GM12878 (cell line): ENCODE data around the gene SLC25A41. TPM values are rescaled to one million over a fixed set of nuclear protein-coding genes. Genes with fewer than 3 reads are reported as not detected.

Source experiments
- ATAC-seq: fragments of 200-7000 bp; cut with Tn5 transposase; 3 replicates; pipeline ENCODE4 v1.9.1; 2020; ENCODE audit warnings: mild to moderate bottlenecking, moderate library complexity
- BruUV-seq: library from RNA; stranded (reverse); fragments of 400-500 nt; replicated peaks from 2 replicates; lab custom pipeline; 2021; lab: Mats Ljungman, UMichigan
- CTCF ChIA-PET: fragments of 300-600 bp; sonication (Branson Sonifier 250); formaldehyde crosslinking; extraction: SDS; loops from one replicate; lab custom pipeline; 2021; ENCODE audit warnings: inconsistent platforms; lab: Yijun Ruan, JAX
- POLR2A ChIA-PET: fragments of 350-600 bp; formaldehyde crosslinking; extraction: SDS; loops from one replicate; lab custom pipeline; 2021; ENCODE audit warnings: inconsistent platforms; lab: Charles Lee
- RAD21 ChIA-PET: fragments of 300-600 bp; sonication (Branson Sonifier 250); formaldehyde crosslinking; loops from one replicate; lab custom pipeline; 2023; ENCODE audit warnings: antibody characterized with exemption; ENCODE audit not compliant: unreplicated experiment; lab: Charles Lee
- SMC1A ChIA-PET: fragments of 300-600 bp; sonication (Branson Sonifier 250); formaldehyde crosslinking; loops from one replicate; lab custom pipeline; 2023; ENCODE audit not compliant: unreplicated experiment, uncharacterized antibody; lab: Charles Lee
- DNase-seq: peaks from one replicate; pipeline ENCODE4 v3.0.0-alpha.2; 2011; ENCODE audit warnings: low read depth, low spot score
- FAIRE-seq: peaks from 3 replicates; lab custom pipeline; 2011; peaks lifted over from hg19 to GRCh38; lab: Jason Lieb, UNC
- H2AFZ ChIP-seq: 2 replicates; pipeline ENCODE4 v1.6.0; 2011; ENCODE audit warnings: low read depth, low read length, control low read depth; ENCODE audit not compliant: control insufficient read depth
- H3K27ac ChIP-seq: 2 replicates; pipeline ENCODE4 v1.5.1; 2011; ENCODE audit warnings: control low read depth; ENCODE audit not compliant: control insufficient read depth, insufficient read depth
- H3K27me3 ChIP-seq, 2 experiments: replicated peaks in 1 of 2; 2 replicates each; pipeline versions ENCODE4 v1.6.0 to v1.6.1; 2011; ENCODE audit warnings: low read length in 1 of 2; ENCODE audit not compliant: control insufficient read depth in 2 of 2, insufficient read depth in 2 of 2
- H3K36me3 ChIP-seq, 2 experiments: 2 replicates each; pipeline ENCODE4 v1.5.1; 2011; ENCODE audit warnings: low read length in 1 of 2; ENCODE audit not compliant: control insufficient read depth in 2 of 2, insufficient read depth in 2 of 2
- H3K4me1 ChIP-seq: 2 replicates; pipeline ENCODE4 v1.6.1; 2011; ENCODE audit warnings: mild to moderate bottlenecking, low read length, moderate library complexity, mixed read lengths; ENCODE audit not compliant: control insufficient read depth, insufficient read depth
- H3K4me2 ChIP-seq: 2 replicates; pipeline ENCODE4 v1.6.0; 2011; ENCODE audit warnings: control low read depth; ENCODE audit not compliant: control insufficient read depth, insufficient read depth
- H3K4me3 ChIP-seq: fragments of 200-600 bp; sonication (generic); 2 replicates; pipeline ENCODE4 v1.5.1; 2016
- H3K79me2 ChIP-seq: 2 replicates; pipeline ENCODE4 v1.6.0; 2011; ENCODE audit warnings: low read length; ENCODE audit not compliant: control insufficient read depth, insufficient read depth
- H3K9ac ChIP-seq: 2 replicates; pipeline ENCODE4 v1.8.0; 2011; ENCODE audit warnings: low read length, control low read depth, mixed read lengths; ENCODE audit not compliant: control insufficient read depth, insufficient read depth
- H3K9me3 ChIP-seq: replicated peaks from 3 replicates; pipeline ENCODE4 v1.5.1; 2011; ENCODE audit warnings: mild to moderate bottlenecking, low read length; ENCODE audit not compliant: control insufficient read depth, insufficient read depth
- H4K20me1 ChIP-seq: 2 replicates; pipeline ENCODE4 v1.6.0; 2011; ENCODE audit not compliant: control insufficient read depth, insufficient read depth
- CREM ChIP-seq: IDR thresholded peaks from 2 replicates; pipeline ENCODE4 v1.6.1; 2014; ENCODE audit warnings: antibody characterized with exemption, low read depth
- NBN ChIP-seq: fragments of 450-650 bp; IDR thresholded peaks from 2 replicates; pipeline ENCODE4 v1.6.1; 2016
- SP1 ChIP-seq: IDR thresholded peaks from one replicate; pipeline ENCODE4 v1.6.1; 2011; ENCODE audit warnings: low read depth, low read length
- SREBF1 ChIP-seq: IDR thresholded peaks from 2 replicates; pipeline ENCODE4 v1.6.1; 2012; ENCODE audit warnings: mild to moderate bottlenecking, low read length
- SREBF2 ChIP-seq: IDR thresholded peaks from 2 replicates; pipeline ENCODE4 v1.6.1; 2012; ENCODE audit warnings: mild to moderate bottlenecking, low read length
- STAT3 ChIP-seq: IDR thresholded peaks from 2 replicates; pipeline ENCODE4 v1.6.1; 2011; ENCODE audit warnings: low read depth, low read length, improper control_type of control experiment
- TBL1XR1 ChIP-seq: IDR thresholded peaks from 2 replicates; pipeline ENCODE4 v1.6.1; 2012; ENCODE audit warnings: low read depth, low read length, improper control_type of control experiment
- ZBED1 ChIP-seq: IDR thresholded peaks from 2 replicates; pipeline ENCODE4 v1.6.1; 2016; ENCODE audit warnings: borderline replicate concordance
- whole genome bisulfite sequencing: methylation state at CpG from one replicate; pipeline ENCODE4 v1.1.6; 2016; ENCODE audit warnings: low lambda C conversion rate; ENCODE audit not compliant: insufficient replicate concordance, insufficient coverage; ENCODE audit errors: missing lambda C conversion rate; 5-methylcytosine and 5-hydroxymethylcytosine counted together
- in situ Hi-C: fragments of 300-500 bp; cut with MboI; formaldehyde crosslinking; loops from 9 replicates; pipeline ENCODE4 v1.14.3; 2018; ENCODE audit warnings: mixed read lengths
- intact Hi-C: fragments of 100-400 bp; cut with micrococcal nuclease; formaldehyde crosslinking; loops from one replicate; pipeline ENCODE4 v1.14.2; 2022; ENCODE audit not compliant: unreplicated experiment
- polyA plus RNA-seq, 11 experiments: library from polyadenylated mRNA; depleted of rRNA in 4 of 11; unstranded in 6 of 11; stranded (reverse) in 5 of 11; fragments of >200 nt; fragmentation: Nextera tagmentation in 4 of 11; fragmentation: Illumina TruSeq in 1 of 11; extraction: Ambion mirVana in 4 of 11; extraction: Trizol in 1 of 11; gene quantifications; 1 replicate in 1 of 11; 2 replicates in 10 of 11; pipeline versions ENCODE4 v1.2.1 to v1.2.3, GENCODE V29; 2011 to 2016; ENCODE audit warnings: inconsistent platforms in 2 of 11, missing spikeins in 2 of 11, low read depth in 1 of 11
- total RNA-seq, 4 experiments: library from RNA; depleted of rRNA in 3 of 4; stranded (reverse); fragments of >200 nt in 3 of 4; fragmentation: Illumina TruSeq in 1 of 4; extraction: Trizol in 1 of 4; gene quantifications; 2 replicates each; pipeline versions ENCODE4 v1.2.1 to v1.2.3, GENCODE V29; 2013 to 2021

Gene SLC25A41
- total and polyA plus RNA-seq, 10 of the 15 experiments (the other 5 are each of a cell fraction or from before 2014, with no cell fraction given): 0.23 to 1.2 (median 0.43) TPM; not detected in 2

DNA sequence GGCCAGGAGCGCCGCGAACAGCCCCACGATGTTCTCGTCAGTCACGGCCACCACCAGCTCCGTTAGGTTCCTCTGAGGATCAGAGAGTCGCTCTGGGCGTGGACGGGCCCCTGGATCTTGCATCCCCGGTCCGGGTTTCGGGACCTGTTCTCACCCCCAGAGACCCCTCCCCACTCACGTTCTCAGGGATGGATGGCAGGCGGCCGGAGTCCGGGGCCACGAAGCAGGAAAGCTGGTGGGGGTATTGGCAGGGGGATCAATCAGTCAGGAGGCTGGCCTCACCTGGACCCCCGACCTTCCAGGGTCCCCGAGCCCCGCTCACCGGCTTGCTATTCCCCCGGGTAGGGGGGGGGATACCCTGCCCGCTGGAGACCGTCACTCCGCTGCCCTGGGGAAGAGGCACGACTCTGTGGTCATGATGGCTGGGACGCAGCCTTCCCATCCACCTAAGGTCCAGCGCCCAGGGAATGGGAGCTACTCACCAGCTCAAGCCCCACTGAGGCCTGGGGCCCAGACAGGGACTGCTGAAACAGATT, 43.4 kb upstream of the SLC25A41 start:
- CTCF ChIA-PET: no interaction called here
- no peak overlapping the region for H2AFZ ChIP-seq
- H3K36me3 ChIP-seq: peaks cover 8 to 17% of the 10 kb centered on the region in 2 experiments; a peak in 3 of 4 replicates
- peaks cover 14% of the 10 kb centered on the region for H3K79me2 ChIP-seq
- POLR2A ChIA-PET: interaction anchor here (0.6 to 1.4 kb wide), 3 partner anchors 52 to 416 kb away, joined by 3 to 4 read pairs (median 3); partner anchors contain the start of gene KHSRP
- H3K4me1 ChIP-seq: peaks cover 6% of the 10 kb centered on the region; the same call in 1 of the 2 replicates
- ATAC-seq (no peak), DNase-seq (no peak), FAIRE-seq (no peak)
- in situ Hi-C loops: no loop called here
- SMC1A ChIA-PET: no interaction called here
- TF ChIP-seq TBL1XR1: no peak
- no peak for TF ChIP-seq CREM
- TF ChIP-seq SREBF2: no peak
- TF ChIP-seq ZBED1: no peak
- no peak for TF ChIP-seq NBN
- TF ChIP-seq STAT3: no peak
- no peak overlapping the region for H3K27ac ChIP-seq
- no peak overlapping the region for H3K4me2 ChIP-seq
- no peak overlapping the region for H3K9ac ChIP-seq
- WGBS: 100% methylated on average over 25 of the region's 29 CpGs
- no peaks in the 10 kb centered on the region; the same call in 2 of the 3 replicates for H3K9me3 ChIP-seq
- no peaks in the 10 kb centered on the region for H3K27me3 ChIP-seq
- H3K4me3 ChIP-seq: no peak overlapping the region
- intact Hi-C loops: no loop called here
- no peaks in the 10 kb centered on the region for H4K20me1 ChIP-seq
- BruUV-seq: no TSS peak
- RAD21 ChIA-PET: no interaction called here

DNA sequence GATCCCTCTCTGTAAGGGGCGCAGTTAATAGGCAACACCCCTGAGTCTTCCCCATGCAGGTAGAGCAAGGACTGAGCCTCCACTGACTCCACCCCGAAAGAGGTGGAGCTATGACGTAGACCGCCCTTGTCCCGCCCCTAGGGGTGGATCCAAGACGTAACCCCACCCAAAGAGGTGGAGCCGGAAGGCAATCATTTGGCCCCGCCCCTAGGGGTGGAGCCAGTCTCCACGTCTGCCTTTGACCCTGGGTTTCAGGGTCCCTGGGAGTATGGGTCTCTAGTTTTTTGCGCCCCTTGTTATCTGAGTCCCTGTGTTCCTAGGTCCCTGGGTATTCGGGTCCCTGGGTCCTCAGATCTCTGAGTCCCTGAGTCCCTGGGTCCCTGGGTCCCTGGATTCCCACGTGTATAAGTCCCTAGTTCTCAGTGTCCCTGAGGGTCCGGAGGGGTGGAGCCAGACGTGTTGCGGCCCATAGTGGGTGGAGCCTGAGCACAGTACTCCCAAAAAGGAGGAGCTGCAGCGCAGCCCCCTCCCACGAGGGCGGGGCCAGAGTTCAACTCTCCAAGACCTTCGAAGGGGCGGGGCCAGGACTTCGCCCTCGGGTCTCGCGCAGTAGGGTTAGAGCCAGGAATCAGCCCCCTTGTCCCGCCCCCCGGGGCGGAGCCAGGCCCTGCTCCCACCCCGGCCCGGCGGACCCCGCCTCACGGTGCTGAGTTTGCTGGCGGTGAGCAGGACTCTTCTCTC, 42.8 kb upstream of the SLC25A41 start:
- Histone ChIP-seq H3K4me3 (no peak overlapping the region), H2AFZ (no peak overlapping the region), H3K4me2 (no peak overlapping the region), H4K20me1 (no peaks in the 10 kb centered on the region), H3K27me3 (no peaks in the 10 kb centered on the region), H3K4me1 (peaks cover 4% of the 10 kb centered on the region; the same call in 1 of the 2 replicates), H3K36me3 (peaks cover 8 to 17% of the 10 kb centered on the region in 2 experiments; a peak in 3 of 4 replicates), H3K79me2 (peaks cover 9% of the 10 kb centered on the region), H3K9ac (no peak overlapping the region), H3K9me3 (no peaks in the 10 kb centered on the region; the same call in 2 of the 3 replicates), H3K27ac (no peak overlapping the region)
- in situ Hi-C loops: no loop called here
- ChIA-PET CTCF (no interaction called here), RAD21 (no interaction called here), POLR2A (interaction anchor here (1.4 kb wide), 1 partner anchor 52 kb away, joined by 3 read pairs; the partner anchor contains the start of gene KHSRP), SMC1A (no interaction called here)
- FAIRE-seq (peak; percentile 90), ATAC-seq (peak; percentile 94), DNase-seq (no peak)
- 80% methylated on average over 18 of the region's 33 CpGs for WGBS
- TF ChIP-seq SREBF1 (no peak), SP1 (peak; percentile 40)
- BruUV-seq: no TSS peak
- intact Hi-C loops: no loop called here
